Right lung (tissue), 5 donors: ENCODE results near the gene SLC7A1. TPM values are rescaled to one million over a fixed set of nuclear protein-coding genes. Genes with fewer than 3 reads are reported as not detected.

ENCODE experiments used
- DNase-seq, 2 donors: peaks; one replicate each; pipeline ENCODE4 v3.0.0-alpha.2; 2013
- polyA plus RNA-seq, 5 donors: library from polyadenylated mRNA; unstranded; fragments of 120-200 nt; gene quantifications; one replicate each; pipeline versions ENCODE4 v1.2.1 to v1.2.3, GENCODE V29; 2013; ENCODE audit warnings: inconsistent platforms in 1 of 5, low replicate concordance in 1 of 5; ENCODE audit not compliant: insufficient read length in 5 of 5, insufficient read depth in 1 of 5

The SLC7A1 gene
- polyA plus RNA-seq, 5 donors: 8.1 to 10.7 (median 9.8) TPM

GRCh38 chr13:29587645-29588044 is 7.8 kb downstream of the SLC7A1 start:
- DNase-seq: no peak

DNA sequence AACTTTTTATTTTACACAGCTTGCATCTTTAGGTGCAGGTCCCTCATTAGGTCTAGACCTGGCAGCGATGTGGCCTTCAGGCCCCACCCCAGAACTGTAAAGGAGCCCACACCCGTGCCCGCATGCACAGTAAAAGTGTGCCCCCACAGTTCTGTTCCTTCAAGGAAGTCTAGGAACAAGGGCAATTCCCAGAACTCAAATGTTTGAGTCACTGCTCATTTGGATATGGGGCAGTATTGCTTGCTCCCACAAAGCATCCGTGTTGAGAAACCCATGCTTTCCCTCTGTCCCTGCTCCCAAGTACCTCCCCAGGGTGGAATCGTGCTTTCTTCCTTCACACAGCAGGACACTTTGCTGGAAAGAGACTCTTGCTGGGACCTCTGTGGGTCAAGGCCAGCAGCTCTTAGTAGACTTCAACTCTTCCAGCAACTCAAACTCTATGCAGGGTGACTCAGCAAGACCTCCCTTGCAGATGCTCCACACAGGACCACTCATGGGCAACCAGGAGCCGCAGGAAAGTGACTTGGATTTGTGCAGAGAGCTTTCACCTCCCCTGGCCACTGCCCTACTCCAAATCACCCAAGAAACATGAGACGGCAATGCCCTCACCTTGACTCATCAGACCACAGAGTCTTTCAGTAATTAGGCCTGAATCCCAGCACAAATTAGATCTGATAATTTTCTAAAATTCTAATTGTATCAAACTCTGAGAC is 12.3 kb downstream of the SLC7A1 start:
- no peak for DNase-seq

DNA sequence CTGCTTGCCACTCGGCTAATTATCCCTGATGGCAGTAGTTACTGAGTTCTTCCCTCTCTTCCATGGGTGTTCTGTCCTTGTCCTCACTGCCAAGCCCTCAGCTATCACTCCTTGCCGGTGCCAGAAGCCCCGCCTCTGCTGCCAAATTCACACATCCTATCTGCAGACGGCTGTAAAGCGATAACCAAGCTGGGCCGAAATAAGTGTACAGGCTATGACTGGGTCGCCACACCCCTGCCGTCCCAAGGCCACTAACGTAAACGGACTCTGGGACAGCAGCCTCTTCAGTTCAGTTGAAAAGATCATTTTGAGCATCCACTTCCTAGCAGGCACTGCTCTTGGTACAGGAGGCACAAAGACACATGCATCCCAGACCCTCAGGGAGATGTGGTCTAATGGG is 13.3 kb downstream of the SLC7A1 start:
- DNase-seq: no peak

- DNase-seq: no peak
Observed at GRCh38 chr13:29581666-29582065, 13.8 kb downstream of the SLC7A1 start.

- DNase-seq: no peak
Observed at GRCh38 chr13:29579094-29579493, 16.4 kb downstream of the SLC7A1 start.

- no peak for DNase-seq
Observed at GRCh38 chr13:29578300-29579085, 17.0 kb downstream of the SLC7A1 start.

DNA sequence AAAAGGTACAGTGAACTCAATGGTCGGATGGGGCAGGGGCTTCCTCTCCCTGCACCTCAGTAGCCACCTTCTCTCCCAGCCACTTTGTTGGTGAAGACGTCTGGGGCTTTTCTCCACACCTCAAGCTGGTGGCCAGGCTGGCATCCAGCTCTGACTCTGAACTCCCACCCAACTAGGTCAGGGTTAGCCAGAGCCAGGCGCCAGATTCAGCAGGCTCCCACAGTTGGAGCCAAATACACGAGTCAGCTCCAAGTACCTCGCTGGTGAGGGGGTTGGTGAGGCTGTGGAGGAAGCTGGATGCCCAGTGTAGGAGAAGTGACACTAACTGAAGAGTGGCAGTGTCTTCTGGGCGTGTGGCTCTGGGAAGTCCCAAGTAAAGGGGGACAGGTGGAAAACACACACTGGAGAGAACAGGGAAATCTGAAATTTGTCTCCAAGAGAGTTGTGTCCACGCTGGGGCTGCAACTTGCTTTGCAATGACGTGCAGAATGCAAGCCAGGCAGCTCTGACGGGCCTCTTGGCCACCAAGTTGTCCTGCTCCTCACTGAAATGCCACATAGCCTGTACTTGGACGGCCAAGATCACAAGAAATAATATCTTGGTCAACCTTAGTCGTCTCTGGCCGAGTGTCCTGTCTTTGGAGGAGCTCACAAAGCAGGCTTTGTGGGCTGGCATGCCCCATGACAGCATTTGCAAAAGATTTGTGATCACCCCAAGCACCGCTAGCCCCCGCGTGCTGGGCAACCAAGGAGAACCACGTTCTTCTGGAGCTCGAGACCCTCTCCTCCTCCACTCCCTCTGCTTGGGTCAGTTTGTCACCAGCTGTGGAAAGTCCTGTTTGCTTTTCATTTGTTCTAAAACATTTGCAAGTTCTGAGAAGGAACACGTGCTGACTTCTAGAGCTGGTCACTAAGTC is 18.1 kb downstream of the SLC7A1 start:
- no peak for DNase-seq

DNA sequence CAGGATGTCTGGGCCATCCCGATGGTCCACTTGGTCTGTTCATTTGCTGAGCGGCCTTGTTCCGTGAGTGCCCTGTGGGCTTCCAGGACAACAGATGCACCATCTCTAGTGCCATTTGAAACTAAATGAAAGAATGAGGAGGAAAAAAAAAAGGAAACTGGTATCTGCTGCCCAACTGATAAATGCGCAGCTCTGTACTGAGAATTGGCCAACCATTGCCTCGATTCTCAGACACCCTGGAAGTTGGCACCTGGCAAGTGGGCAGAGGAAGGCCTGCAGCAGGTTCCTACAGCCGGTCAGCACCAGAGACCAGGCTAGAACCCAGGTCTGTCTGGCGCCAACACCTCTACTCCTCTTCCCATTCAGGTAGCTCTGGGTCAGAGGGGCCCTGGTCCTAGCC is 18.9 kb downstream of the SLC7A1 start:
- no peak for DNase-seq

GRCh38 chr13:29575098-29575497 is 20.4 kb downstream of the SLC7A1 start:
- no peak for DNase-seq

- no peak for DNase-seq
Observed at GRCh38 chr13:29573190-29573589, 22.3 kb downstream of the SLC7A1 start.

DNA sequence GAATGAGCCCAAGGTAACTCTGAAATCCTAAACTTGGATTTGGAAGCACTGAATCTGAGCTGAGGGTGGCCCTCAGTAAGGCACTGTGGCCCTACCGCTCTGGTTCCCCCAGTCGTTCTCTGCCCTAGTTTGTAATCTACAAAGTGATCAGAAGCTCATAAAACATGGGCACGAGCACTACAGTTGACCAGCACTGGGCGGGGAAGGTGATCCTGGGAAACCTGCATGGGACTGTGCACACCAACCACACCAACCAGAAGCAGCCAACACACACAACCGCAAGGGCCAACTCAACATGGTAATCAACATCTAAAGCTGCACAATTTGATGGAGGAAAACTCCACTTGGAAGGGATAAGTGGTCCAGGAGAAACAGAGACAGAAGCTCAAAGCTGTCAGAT is 22.9 kb downstream of the SLC7A1 start:
- DNase-seq: no peak

DNA sequence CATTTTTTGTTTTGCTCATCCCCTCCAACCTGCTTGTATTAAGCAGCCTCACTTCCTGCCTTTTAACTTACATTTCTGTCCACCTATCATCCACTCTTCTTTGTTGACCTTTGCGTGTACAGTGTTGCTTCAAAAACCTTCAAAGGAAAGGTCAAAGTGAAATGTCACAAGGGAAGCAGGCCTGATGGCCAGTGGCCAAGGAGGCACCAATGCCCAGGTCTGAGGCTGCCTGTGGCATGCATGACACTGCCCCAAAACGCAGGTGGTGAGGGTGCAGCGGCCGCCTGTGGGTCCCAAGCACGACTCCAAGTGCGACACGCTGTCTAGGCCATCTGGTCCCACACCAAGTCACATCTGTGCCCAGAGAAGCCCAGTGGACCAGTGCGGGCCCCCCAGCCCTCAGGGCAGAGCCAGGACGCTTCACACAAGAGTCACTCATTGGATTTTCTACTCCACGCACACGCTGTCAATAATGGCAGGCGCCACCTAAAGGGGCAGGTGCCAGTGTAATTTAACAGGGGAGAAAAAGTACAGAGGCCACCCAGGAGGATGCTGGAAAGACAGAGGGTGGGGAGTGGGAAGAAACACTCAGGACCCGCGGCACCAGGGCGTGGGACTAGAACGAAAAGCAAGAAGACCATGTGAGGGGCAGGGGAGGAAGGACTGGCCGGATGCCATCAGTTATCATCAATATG is 23.5 kb downstream of the SLC7A1 start:
- no peak for DNase-seq

GRCh38 chr13:29570051-29570654 is 25.3 kb downstream of the SLC7A1 start:
- no peak for DNase-seq

GRCh38 chr13:29569253-29570050 is 26.0 kb downstream of the SLC7A1 start:
- no peak for DNase-seq

GRCh38 chr13:29568731-29569130 is 26.8 kb downstream of the SLC7A1 start:
- DNase-seq: no peak

DNA sequence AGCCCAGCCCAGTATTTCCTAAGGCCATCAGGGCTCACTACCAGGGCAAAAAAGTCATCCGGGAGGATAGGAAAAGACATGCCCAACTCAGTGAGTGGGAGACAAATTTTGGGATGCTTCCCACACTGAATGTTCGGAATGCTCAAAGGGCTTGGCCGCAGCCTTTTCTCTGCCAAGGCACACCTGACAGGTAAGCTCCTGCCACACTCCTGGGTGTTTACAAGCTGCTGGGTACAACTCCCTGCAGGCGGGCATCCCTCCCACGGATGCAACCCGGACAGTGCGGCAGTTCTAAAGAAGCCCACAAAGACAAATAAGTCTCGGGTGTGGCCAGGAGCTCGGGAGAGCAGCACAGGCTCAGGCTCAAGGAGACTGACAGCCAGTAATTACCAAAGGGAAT is 28.1 kb downstream of the SLC7A1 start:
- DNase-seq: no peak

DNA sequence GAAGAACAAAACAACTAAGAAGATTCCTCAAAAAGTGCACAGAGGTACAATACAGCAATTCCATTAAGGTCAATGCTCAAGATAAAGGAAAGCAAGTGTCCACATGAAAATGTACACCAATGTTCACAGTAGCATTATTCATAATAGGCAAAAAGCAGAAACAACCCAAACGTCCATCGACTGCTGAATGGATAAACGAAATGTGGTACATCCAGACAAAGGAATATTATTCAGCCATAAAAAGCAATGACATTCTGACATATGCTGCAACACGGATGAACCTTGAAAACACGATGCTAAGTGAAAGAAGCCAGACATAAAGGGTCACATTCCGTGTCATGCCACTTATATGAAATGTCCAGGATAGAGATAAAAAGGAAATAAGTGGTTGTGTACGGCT is 29.3 kb downstream of the SLC7A1 start:
- no peak for DNase-seq

DNA sequence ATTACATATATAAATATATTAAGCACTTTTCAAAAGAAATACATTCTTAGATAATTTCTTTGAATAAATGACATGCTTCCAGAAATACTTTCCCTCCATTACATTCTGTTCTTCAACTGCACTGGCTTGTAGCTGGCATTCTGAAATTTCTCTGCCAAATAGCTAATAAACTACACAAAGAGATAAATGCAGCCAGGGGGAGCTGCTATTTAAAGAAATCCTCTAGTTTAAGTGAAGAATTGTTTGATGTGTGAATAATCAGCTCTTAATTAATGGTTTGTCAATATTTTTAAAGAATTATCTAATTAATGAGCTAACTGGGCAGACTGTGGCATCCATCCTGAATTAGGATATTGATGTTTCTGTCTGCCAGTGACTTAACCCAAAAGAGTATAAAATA is 30.7 kb downstream of the SLC7A1 start:
- DNase-seq: no peak

- no peak for DNase-seq
Observed at GRCh38 chr13:29564373-29564772, 31.1 kb downstream of the SLC7A1 start.

DNA sequence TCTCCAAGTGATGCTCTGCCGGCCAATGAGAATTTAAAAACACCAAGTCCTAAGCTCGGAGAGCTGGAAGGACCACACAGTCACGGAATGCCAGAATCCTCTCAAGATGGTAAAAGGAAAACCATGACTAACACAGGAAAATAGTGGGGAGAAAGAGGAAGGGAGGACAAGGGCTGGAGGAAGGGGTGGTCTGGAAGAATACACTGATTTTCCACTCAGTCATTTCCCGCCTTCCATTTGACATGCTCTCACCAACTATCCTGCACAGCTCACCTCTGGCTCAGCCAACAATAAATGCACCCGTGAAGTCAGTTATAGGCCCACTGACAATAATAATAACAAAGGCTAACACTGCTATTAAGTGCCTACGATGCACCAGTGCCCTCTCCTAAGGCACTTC is 31.5 kb downstream of the SLC7A1 start:
- DNase-seq: no peak
